CD4-positive, alpha-beta T cell treated with Interleukin-4 for 1 hour (primary cell): Measurements from ENCODE around the gene PCGF5.
"Not testable (repeated sequence)": the region's sequence is repeated elsewhere in the genome, so short reads cannot be mapped to it uniquely, and the experiment has no call there.

Experiments
- DNase-seq, 2 donors: peaks; one replicate each; pipeline ENCODE4 v3.0.0-alpha.2; 2020 to 2022

PCGF5 gene

DNA sequence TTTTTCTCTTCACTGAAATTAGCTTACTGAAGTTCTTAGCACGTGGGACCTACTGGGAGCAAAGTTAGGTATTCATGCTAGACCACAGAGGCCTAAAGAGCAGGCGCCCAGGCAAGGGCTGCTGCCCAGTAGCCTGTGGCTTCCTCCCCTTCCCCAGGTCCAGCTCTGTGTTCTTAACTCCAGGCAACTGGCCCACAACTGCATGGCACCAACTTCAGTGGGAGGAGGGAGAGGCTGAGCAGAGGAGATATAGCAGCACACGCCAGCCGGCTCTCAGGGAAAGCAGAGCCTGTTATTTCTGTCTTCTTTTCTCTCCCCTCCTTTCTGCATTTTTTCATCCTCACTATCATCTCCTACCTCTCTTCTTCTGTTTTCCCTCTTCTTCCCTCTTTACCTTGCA, 67.4 kb downstream of the PCGF5 start:
- no peak for DNase-seq

GRCh38 chr10:91289305-91289704, 68.8 kb downstream of the PCGF5 start:
- DNase-seq, result no peak

DNA sequence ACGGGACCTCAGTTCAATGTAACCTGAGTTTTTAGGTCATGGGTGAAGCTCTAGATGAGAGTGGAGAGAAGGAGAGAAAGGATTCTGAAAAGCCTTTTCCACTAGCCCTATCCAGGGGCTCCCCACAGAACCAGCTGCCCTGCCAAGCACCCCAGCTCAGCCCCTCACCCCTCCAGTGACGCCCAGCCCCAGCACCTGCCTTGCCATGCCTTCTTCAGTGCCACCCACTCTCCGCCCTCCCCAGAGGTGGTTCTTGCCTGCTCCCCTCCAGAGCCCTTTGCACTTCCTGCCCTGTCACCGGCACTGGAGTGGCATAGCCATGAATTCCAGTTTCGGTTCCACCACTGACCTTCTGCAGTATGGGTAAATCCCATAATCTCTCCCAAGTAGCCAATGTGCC, 70.1 kb downstream of the PCGF5 start:
- DNase-seq, result no peak

- DNase-seq, result no peak
These were observed 73.9 kb downstream of the PCGF5 start for GRCh38 chr10:91294134-91294906.

GRCh38 chr10:91295346-91295745, 74.9 kb downstream of the PCGF5 start:
- no peak for DNase-seq

DNA sequence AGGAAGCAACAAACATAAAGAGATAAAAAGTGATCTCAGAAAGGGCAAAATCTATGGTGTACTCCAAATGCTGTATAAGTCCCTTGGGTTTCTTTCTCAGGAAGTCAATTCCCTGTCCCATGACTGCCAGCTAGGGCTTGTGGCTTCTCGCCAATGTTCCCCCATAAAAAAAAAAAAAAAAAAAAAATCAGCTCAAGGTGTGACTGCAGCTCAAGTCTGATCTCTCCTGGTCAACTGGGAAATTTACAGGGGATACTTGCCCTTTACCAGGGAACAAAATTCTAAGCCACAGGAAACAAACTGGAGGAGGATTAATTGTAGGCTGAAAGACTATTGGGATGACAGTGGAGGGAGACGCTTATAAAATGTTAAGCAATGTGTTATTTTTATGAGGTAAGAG, 76.0 kb downstream of the PCGF5 start:
- no peak for DNase-seq

GRCh38 chr10:91298224-91298871, 77.9 kb downstream of the PCGF5 start:
- peak; percentile 71 to 77 for DNase-seq

GRCh38 chr10:91299999-91300575, 79.6 kb downstream of the PCGF5 start:
- no peak for DNase-seq

DNA sequence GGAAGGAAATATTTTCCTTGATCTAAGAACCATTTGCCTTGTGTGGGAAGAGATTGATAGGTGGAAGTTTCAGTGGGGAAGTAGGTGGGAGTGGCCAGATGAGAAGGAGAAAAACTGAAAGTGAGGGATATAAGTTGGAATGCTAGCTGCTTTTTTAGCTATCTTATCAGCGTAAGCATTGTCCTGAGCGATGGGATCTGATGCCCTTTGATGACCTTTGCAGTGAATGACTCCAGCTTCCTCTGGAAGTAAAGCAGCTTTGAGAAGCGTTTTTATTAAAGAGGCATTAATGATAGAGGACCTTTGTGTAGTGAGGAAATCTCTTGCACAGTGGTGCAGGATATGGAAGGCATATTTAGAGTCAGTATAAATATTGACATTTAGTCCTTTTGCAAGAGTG, 82.5 kb downstream of the PCGF5 start:
- DNase-seq, result not testable (repeated sequence)

- not testable (repeated sequence) for DNase-seq
These were observed 85.5 kb downstream of the PCGF5 start for GRCh38 chr10:91305979-91306378.

DNA sequence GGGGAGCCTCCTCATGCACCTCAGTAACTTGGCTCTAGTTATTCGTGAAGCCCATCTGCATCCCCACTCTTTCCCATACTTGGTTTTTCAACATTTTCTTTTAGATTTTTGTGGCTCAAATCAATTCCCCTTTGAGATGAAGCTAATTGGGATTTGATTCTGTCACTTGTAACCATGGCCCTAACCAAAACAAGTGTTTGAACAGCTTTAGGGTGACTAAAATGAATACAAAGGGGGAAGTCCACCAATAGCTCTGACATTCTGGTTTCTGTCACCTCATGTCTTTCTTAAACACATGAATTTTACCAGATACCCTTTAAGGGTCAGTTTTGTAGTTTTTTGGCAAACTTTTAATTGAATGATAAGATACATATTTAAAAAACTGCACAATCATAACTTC, 87.0 kb downstream of the PCGF5 start:
- DNase-seq, result no peak

GRCh38 chr10:91309711-91310110, 89.2 kb downstream of the PCGF5 start:
- DNase-seq, result no peak

DNA sequence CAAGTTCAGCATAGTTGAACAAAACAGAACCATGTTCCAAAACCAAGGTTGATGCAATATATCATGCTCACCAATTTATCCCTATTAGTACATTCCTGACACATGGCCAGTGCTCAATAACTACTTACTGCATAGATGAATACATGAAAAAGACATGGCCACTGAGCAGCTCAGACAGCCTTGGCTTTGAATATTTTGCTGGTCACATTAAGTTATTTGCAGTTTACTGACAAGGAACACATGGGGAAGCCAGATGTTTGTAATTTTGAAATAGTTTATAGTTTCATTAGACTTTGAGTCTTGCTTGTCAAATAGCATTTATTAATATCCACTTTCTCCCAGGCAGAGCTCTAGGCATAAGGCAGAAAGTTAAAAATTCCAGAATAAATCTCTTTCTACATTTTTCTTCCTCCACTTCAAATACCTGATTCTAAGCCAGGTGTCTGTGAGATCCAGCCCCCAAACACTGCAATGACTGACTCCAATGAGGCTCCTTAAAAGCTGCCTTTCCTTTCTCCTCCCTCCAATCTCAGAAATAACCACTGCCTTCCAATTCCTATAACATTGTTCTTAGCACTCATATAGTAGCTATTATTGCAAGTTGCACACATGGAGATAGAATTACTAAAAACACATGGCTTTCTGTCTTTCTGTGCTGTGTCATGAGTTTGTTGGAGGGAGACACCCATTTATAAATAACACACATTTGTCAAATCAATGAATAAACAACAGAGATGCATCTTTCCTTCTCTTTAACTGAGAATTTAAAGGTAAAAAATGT, 91.3 kb downstream of the PCGF5 start:
- no peak for DNase-seq

GRCh38 chr10:91312382-91312733, 91.9 kb downstream of the PCGF5 start:
- no peak for DNase-seq

- DNase-seq, result no peak
These were observed 93.5 kb downstream of the PCGF5 start for GRCh38 chr10:91313796-91314485.

DNA sequence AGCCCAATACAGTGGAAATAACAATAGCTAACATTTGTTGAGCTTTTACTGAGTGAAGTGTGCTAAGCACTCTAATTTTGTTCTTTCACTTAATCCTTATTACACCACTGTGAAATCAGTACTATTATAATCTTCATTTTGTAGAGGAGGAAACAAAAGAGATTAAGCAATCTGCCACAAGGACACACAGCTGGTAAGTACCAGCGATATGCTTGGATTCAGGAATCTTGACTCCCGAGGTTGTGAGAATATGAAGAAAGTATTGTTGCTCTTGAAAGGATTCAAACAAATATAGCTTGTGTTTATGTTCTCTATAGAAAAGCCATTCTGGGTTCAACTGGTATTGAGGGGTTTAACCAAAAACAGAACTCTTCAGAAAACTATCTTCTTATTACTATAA, 96.0 kb downstream of the PCGF5 start:
- no peak for DNase-seq

- DNase-seq, result no peak
These were observed 97.1 kb downstream of the PCGF5 start for GRCh38 chr10:91317541-91317940.

GRCh38 chr10:91319336-91319735, 98.9 kb downstream of the PCGF5 start:
- no peak for DNase-seq

GRCh38 chr10:91323293-91323905, 102.9 kb downstream of the PCGF5 start:
- DNase-seq, result not testable (repeated sequence)

GRCh38 chr10:91328320-91328984, 108.0 kb downstream of the PCGF5 start:
- DNase-seq, result no peak
